Measurements from ENCODE around the gene PPFIA2.
A peak's percentile ranks its signal among the peaks of the same experiment; 100 is the strongest.

The PPFIA2 gene

GRCh38 chr12:81759190-81760051, at the start of gene PPFIA2:
TSS of gene PPFIA2 (minus strand) at chr12:81759350.
- peak; percentile 90 for DNase-seq

GRCh38 chr12:81800298-81801148, 41.4 kb upstream of the PPFIA2 start:
- DNase-seq: peak; percentile 27

GRCh38 chr12:81798294-81798693, 39.1 kb upstream of the PPFIA2 start:
- no peak for DNase-seq

- DNase-seq: peak; percentile 38
These were observed 38.0 kb upstream of the PPFIA2 start for GRCh38 chr12:81797100-81797499.

- DNase-seq: no peak
These were observed 33.5 kb upstream of the PPFIA2 start for GRCh38 chr12:81792666-81793065.

- DNase-seq: no peak
These were observed 20.1 kb upstream of the PPFIA2 start for GRCh38 chr12:81779216-81779615.

- DNase-seq: no peak
These were observed 19.6 kb upstream of the PPFIA2 start for GRCh38 chr12:81778719-81779118.

GRCh38 chr12:81758421-81759189, 545 bp downstream of the PPFIA2 start:
- peak; percentile 78 for DNase-seq

GRCh38 chr12:81757731-81758365, 1.3 kb downstream of the PPFIA2 start:
- DNase-seq: peak; percentile 24

- no peak for DNase-seq
These were observed 29.4 kb downstream of the PPFIA2 start for GRCh38 chr12:81729781-81730180.

GRCh38 chr12:81727391-81727790, 31.8 kb downstream of the PPFIA2 start:
- DNase-seq: no peak

GRCh38 chr12:81726634-81727033, 32.5 kb downstream of the PPFIA2 start:
- DNase-seq: no peak

GRCh38 chr12:81723361-81723760, 35.8 kb downstream of the PPFIA2 start:
- peak; percentile 15 for DNase-seq

- DNase-seq: no peak
These were observed 37.1 kb downstream of the PPFIA2 start for GRCh38 chr12:81722004-81722403.

GRCh38 chr12:81718616-81719015, 40.5 kb downstream of the PPFIA2 start:
- DNase-seq: no peak

GRCh38 chr12:81712536-81712935, 46.6 kb downstream of the PPFIA2 start:
- no peak for DNase-seq

- no peak for DNase-seq
These were observed 53.6 kb downstream of the PPFIA2 start for GRCh38 chr12:81705586-81705985.

- DNase-seq: no peak
These were observed 59.6 kb downstream of the PPFIA2 start for GRCh38 chr12:81699551-81699950.

GRCh38 chr12:81692008-81692407, 67.1 kb downstream of the PPFIA2 start:
- no peak for DNase-seq

GRCh38 chr12:81683881-81684280, 75.3 kb downstream of the PPFIA2 start:
- no peak for DNase-seq

- DNase-seq: no peak
These were observed 79.5 kb downstream of the PPFIA2 start for GRCh38 chr12:81679614-81680013.

GRCh38 chr12:81670759-81671158, 88.4 kb downstream of the PPFIA2 start:
- DNase-seq: no peak

GRCh38 chr12:81668475-81668874, 90.7 kb downstream of the PPFIA2 start:
- DNase-seq: no peak

Data from NCI-H146 (cell line).